Stimulated activated CD4-positive, alpha-beta T cell treated with anti-CD3 and anti-CD28 coated beads, Interleukin-15, amount 100 ng/mL, for 24 hours (primary cell): ENCODE measurements around the gene TVP23B.
"Not testable (repeated sequence)": the region's sequence is repeated elsewhere in the genome, so short reads cannot be mapped to it uniquely, and the experiment has no call there.

Source experiments
- DNase-seq: peaks from one replicate; pipeline ENCODE4 v3.0.0-alpha.2; 2020

TVP23B gene

GRCh38 chr17:18794841-18795240 is 13.9 kb downstream of the TVP23B start:
- DNase-seq: not testable (repeated sequence)

- DNase-seq: not testable (repeated sequence)
Measured at GRCh38 chr17:18796887-18797286, 15.9 kb downstream of the TVP23B start.

GRCh38 chr17:18803458-18804245 is 22.7 kb downstream of the TVP23B start:
- DNase-seq: not testable (repeated sequence)

- DNase-seq: not testable (repeated sequence)
Measured at GRCh38 chr17:18815924-18816323, 34.9 kb downstream of the TVP23B start.

GRCh38 chr17:18816489-18817371 is 35.7 kb downstream of the TVP23B start:
- DNase-seq: peak; percentile 31

- DNase-seq: not testable (repeated sequence)
Measured at GRCh38 chr17:18821430-18821829, 40.4 kb downstream of the TVP23B start.

GRCh38 chr17:18827613-18828012 is 46.6 kb downstream of the TVP23B start:
- DNase-seq: not testable (repeated sequence)

GRCh38 chr17:18848501-18848900 is 67.5 kb downstream of the TVP23B start:
- no peak for DNase-seq

- no peak for DNase-seq
Measured at GRCh38 chr17:18850679-18851078, 69.7 kb downstream of the TVP23B start.

- no peak for DNase-seq
Measured at GRCh38 chr17:18851201-18851600, 70.2 kb downstream of the TVP23B start.

GRCh38 chr17:18854956-18855355 is 74.0 kb downstream of the TVP23B start:
- DNase-seq: no peak

GRCh38 chr17:18855831-18856569 is 75.0 kb downstream of the TVP23B start:
- peak; percentile 92 for DNase-seq
